GM19468 (cell line): ENCODE results near the gene CNTN5.

ENCODE experiments used
- ATAC-seq: cut with Tn5 transposase; IDR thresholded peaks from one replicate; pipeline ENCODE4 v1.9.1; 2021; ENCODE audit warnings: mild to moderate bottlenecking, moderate library complexity, moderate number of reproducible peaks; ENCODE audit not compliant: unreplicated experiment; ENCODE audit errors: extremely low read depth

The CNTN5 gene

DNA sequence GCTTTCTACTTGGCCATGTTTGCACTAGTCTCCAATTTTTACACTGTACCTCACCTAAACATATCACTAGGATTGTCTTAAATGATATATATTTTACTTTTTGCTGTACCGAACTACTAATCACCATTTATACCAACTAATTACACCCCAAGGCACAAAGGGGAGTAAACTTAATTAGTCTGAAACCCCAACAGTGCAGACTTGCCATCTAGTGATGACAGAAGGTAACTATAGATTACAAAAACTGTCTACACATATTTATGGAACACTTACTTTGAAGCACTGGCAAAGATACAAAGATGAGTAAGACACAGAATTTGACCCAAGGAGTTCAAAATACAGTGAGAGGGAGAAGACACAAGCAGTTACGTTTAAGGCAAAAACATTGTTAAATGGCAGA is 139.7 kb downstream of the CNTN5 start:
- no peak for ATAC-seq

GRCh38 chr11:99162819-99163218 is 142.1 kb downstream of the CNTN5 start:
- ATAC-seq: no peak

DNA sequence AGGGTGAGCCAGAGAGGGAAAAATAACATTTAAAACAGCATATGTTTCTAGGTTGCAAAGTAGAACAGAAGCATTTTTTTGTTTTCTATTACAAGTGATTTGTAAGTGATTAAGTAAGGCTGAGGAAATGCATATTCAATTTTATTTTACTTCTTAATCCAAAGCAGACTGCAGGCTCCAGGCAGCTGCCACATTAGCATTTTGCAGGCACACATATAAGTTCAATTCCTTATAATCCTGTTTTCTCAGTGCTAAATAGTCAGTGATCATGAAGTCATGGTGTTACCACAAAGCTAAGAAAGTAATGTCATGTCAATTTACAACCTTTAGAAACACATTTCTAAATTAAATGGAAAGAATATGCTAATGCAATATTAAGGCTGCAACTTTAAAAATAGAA is 149.8 kb downstream of the CNTN5 start:
- no peak for ATAC-seq

DNA sequence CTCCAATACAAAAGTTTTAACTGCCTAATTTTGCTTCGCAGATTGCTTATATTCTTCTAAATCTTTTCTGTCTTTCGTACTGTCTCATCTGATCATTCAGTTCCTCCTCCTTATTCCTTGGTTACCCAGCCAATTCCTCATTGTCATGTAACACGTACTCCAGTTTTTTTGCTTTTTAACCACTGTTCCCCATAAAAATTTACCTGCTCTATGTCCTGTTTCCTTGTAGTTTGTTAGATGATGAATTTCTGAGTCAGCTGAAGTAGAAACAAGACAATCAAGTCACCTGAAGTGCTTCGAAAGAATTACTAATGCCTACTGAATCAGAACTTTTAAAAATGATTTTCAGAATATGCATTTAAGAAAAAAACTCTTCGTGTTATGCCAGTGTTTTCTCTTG is 150.6 kb downstream of the CNTN5 start:
- no peak for ATAC-seq

GRCh38 chr11:99176430-99176829 is 155.7 kb downstream of the CNTN5 start:
- no peak for ATAC-seq

GRCh38 chr11:99177446-99177845 is 156.7 kb downstream of the CNTN5 start:
- ATAC-seq: no peak

DNA sequence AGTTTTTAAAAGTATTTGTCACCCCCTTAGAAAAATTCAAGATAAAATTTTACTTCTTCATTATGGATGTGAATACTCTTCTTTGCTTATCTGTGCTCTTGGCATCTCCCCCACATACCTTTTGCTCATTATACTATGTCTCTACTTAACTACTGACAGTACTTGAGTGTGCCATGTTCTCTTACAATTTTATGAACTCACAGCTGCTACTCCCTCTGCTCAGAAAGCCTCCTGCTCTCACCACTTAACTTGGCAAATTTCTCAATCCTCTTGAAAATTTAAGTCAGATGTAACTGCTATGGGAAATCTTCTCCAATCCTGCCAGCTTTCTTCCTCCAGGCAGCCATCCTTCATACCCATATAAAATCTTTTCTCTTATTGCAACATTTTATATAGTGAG is 163.4 kb downstream of the CNTN5 start:
- no peak for ATAC-seq

DNA sequence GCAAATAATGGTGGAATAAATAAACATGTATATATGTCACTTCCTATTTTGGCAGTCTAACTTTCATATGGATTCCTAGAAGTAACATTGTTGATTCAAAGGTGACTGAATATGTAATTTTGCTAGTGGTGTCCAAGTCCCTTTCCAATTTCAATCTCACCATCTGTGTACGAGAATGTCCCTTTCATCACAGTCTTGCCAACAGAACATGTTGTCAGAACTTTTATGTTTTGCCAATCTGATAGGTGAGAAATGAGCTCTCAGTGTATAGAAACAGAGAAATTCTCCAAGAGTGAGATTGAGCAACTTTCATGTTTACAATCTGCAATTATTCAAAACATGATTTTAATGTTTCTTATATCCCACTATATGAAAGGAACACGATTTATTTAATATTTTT is 167.5 kb downstream of the CNTN5 start:
- ATAC-seq: no peak

- ATAC-seq: no peak
Observed at GRCh38 chr11:99192716-99193115, 172.0 kb downstream of the CNTN5 start.

GRCh38 chr11:99197477-99197876 is 176.7 kb downstream of the CNTN5 start:
- no peak for ATAC-seq

GRCh38 chr11:99198215-99198614 is 177.5 kb downstream of the CNTN5 start:
- no peak for ATAC-seq

DNA sequence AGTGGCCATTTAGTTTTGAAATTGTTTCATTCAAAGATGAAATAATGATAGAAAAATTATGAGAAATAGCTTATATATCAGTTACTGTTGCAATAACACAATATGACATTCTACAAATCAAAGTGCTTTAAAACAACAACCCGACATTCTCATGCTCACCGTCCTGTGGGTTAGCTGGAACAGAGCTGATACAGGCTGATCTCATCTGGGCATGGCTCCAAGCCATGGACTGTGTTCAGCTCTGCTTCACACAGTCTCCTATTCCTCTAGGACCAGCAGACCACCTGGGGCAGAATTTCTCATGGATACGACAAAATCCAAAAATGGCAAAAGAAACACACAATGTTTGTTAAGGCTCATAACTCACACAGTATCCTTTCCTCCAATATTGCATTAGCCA is 178.6 kb downstream of the CNTN5 start:
- ATAC-seq: no peak

GRCh38 chr11:99200720-99201119 is 180.0 kb downstream of the CNTN5 start:
- no peak for ATAC-seq

DNA sequence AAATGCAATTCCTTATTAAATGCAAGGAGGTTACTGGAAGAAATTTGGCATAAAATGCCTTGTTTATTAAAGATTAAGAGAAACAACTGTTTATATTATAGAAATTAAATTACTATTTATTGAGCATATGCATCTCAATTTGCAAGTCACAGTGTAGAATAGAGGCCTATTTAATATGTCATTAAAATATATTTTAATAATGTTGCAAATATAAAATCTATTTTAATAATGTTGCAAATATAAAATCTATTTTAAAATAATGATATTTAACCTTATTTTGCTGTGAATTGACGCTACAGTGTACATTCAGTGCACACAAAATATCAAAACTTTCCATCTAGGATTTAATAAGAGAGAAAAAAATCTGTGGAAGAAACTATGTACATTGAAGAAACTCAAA is 188.1 kb downstream of the CNTN5 start:
- no peak for ATAC-seq

GRCh38 chr11:99229544-99229943 is 208.8 kb downstream of the CNTN5 start:
- no peak for ATAC-seq

DNA sequence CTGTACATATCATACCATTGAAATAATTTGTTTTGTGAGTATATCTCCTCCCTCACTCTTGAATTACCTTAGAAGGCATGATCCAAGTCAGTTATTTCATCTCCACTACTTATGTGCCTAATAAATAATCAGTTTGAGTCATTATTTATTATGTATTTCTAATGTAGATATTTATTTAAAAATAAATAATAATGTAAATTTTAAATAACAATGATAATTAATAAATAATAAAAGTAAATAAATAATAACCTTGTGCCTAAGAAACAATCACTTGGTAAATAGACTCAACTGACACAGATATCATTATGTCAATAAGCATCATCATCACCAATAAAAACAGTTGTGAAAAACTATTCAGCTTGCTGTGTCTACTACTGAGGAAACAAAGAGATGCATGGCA is 213.8 kb downstream of the CNTN5 start:
- ATAC-seq: no peak

GRCh38 chr11:99238401-99238800 is 217.7 kb downstream of the CNTN5 start:
- no peak for ATAC-seq

DNA sequence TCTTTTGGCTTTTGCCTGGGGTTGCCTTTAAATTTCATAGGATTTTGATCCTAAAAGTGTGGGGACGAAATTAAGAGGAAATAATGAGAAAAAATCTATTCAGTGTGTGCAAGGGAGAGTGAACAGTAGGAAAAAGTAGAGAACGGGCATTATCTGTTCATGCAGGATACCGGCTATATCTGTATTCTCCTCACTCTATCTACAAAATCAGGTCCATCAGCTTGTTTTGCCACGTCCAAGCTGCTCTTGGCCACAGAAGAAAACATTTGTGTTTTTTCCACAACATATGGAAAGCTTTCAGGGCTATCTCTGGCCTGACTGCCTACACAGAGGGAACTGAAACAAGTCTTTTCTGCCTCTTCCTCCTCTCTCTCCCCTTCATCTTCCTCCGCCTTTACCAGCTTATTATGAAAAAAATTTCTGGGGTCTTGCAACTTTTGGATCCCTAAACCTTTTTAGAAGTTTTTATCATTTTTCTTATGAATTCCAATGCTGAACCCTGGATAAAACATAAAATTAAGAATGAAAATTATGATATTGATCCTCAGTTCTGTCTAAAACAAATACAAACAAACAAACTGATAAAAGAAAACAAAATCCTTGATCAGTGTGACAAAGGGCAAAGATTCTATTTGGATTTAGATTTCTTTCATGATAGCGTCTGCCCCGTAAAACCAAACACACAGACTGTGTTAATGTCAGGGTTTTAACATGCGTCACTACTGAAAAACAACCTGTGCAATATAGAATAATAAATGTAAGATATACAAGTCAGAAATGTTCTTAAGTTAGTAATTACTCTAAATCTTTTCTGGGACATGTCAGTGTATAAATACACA is 219.7 kb downstream of the CNTN5 start:
- ATAC-seq: no peak

GRCh38 chr11:99241066-99241465 is 220.3 kb downstream of the CNTN5 start:
- no peak for ATAC-seq

- ATAC-seq: no peak
Observed at GRCh38 chr11:99244613-99245012, 223.9 kb downstream of the CNTN5 start.

DNA sequence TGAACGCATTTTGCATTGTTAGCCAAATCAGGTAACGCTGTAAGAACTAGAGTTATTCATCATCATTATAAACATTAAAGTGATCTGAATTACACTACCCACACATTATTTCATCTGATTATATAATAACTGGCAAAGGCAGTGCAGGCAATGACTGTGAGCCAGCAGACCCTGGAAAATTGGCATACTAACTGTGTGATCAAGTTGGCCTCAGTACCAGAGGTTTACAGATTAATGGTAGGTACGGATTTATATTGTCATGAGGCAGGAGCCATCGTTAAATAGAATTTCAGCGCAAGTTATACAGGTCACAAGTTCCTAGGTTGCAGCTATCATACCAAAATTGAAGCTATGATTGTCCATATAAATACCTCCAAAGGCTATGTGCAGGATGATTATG is 225.4 kb downstream of the CNTN5 start:
- ATAC-seq: no peak

- no peak for ATAC-seq
Observed at GRCh38 chr11:99256614-99257013, 235.9 kb downstream of the CNTN5 start.
